NCI-H345 treated with DMSO at 0.1 percent for 48 hours (cell line): ENCODE measurements around the gene AHNAK.

Source experiments
- DNase-seq: peaks from one replicate; lab custom pipeline; 2025; ENCODE audit not compliant: unreplicated experiment; lab: John Stamatoyannopoulos, UW

Gene AHNAK

GRCh38 chr11:62435846-62436660 lies 110.6 kb downstream of the AHNAK start:
- no peak for DNase-seq

GRCh38 chr11:62433904-62434276 lies 112.7 kb downstream of the AHNAK start:
- no peak for DNase-seq

DNA sequence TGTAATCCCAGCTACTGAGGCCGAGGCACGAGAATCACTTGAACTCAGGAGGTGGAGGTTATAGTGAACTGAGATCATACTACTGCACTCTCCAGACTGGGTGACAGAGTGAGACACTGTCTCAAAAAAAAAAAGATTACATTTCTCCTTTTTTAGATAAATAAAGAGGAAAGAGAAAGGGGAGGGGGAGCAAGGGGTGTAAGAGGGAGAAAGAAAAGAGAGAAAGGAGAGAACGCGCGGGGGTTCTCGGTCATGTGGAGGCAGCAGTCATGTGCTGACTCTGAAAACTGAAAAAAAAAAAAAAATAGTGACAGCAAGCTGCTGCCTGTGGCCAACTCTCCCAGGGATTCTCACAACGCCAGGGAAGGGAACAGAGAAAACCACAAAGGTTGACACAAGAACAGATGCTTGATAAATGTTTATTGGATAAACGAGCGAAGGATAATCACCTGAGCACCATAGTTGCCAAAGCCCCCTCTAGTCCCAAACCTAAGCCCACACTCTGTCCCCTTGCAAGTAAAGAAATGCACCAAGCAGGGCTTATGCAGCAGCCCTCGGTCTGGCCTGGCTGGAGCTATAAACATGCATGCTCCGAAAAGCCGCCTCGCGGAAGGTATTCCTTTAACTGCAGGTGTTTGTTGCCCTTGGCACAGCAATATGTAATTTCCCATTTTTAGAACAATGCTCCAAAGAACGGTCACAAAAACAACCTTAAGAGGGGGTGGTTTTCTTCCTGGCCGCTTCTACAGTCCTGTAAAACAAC lies 113.3 kb downstream of the AHNAK start:
- DNase-seq, result no peak

DNA sequence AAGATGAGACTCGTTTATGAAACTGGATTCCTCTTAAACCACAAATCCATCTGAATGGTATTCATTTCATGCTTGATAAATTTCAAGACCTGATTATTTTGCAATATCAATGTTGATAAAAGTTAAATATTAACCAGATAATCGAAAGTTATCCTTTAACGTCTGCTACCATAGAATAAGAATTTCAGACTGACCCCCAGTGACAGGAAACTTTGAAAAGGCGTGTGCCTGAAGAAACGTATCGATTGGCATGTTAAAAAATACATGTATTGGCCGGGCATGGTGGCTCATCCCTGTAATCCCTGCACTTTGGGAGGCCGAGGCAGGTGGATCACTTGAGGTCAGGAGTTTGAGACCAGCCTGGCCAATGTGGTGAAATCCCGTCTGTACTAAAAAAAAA lies 113.9 kb downstream of the AHNAK start:
- no peak for DNase-seq

GRCh38 chr11:62431171-62431901 lies 115.3 kb downstream of the AHNAK start:
- DNase-seq, result no peak

DNA sequence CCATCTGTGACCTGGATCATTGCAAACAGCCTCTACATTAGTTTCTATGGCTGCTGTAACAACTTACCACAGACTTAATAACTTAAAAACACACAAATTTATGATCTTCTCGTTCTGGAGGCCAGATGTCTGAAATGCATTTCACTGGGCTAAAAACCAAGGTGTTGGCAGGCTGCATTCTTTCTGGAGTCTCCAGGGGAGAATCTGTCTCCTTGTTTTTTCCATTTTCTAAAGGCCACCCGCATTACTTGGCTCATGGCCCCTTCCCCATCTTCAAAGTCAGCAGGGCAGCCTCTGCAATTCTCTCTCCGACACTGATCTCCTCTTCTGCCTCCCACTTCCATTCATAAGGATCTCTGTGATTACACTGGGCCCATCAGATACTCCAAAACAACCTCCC lies 116.2 kb downstream of the AHNAK start:
- DNase-seq, result no peak

DNA sequence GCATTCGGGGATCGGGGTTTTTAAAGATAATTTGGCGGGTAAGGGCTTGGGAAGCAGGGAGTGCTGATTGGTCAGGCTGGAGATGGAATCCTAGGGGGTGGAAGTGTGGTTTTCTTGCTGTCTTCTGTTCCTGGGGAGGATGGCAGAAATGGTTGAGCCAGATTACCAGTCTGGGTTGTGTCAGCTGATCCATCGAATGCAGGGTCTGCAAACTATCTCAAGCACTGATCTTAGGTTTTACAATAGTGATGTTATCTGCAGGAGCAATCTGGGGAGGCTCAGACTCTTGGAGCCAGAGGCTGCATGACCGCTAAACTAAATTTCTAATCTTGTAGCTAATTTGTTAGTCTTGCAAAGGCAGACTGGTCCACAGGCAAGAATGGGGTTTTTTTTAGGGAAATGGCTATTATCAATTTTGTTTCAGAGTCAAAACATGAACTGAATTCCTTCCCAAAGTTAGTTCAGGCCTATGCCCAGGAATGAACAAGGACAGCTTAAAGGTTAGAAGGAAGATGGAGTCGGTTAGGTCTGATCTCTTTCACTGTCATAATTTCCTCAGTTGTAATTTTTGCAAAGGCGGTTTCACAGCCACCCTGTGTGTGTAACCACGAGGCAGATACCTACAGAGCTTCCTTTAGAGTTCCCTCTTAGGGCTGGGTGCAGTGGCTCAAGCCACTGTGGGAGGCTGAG lies 117.6 kb downstream of the AHNAK start:
- no peak for DNase-seq

DNA sequence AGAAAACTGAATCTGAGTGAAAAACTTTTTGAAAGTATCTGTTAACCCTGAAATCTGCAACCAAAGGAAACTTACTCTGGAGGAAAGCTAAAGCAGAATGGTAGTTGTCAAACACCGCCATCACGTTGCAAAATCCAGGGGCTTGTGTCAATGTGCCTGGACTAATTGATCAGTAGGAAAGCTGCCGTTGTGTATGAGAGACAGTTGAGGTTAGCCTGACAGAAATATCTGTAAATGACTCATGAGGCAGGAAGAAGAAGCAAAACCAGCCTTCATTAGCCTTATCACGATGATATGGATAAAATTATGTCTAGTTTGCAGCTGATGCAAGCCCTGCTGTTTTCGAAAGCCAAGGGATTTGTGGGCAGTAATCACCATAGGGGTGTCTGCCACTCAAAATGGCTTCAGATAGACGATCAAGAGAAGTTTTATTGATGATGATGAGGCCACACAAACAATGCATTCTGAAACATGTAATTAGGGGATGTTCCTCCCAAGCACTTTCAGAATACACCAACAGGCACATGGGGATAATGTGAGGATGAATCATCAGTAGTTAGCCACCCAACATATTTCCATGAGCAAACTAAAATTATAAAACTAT lies 118.9 kb downstream of the AHNAK start:
- DNase-seq, result no peak

- no peak for DNase-seq
These were observed 123.6 kb downstream of the AHNAK start for GRCh38 chr11:62423012-62423411.

DNA sequence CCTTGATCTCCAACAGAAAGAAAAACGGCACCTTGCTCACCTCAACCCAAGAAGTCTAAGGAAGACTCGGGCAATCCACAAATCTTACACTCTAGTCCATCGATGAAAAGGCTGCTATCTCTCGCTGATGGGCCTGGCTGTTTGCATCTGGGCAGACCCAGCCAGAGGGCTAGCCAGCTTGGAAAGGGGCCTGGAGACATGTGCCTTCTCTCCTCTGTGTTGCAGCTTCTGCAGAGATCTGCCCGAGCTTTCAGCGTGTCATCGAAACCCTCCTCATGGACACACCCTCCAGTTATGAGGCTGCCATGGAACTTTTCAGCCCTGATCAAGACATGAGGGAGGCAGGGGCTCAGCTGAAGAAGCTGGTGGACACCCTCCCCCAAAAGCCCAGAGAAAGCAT lies 124.6 kb downstream of the AHNAK start:
- no peak for DNase-seq

DNA sequence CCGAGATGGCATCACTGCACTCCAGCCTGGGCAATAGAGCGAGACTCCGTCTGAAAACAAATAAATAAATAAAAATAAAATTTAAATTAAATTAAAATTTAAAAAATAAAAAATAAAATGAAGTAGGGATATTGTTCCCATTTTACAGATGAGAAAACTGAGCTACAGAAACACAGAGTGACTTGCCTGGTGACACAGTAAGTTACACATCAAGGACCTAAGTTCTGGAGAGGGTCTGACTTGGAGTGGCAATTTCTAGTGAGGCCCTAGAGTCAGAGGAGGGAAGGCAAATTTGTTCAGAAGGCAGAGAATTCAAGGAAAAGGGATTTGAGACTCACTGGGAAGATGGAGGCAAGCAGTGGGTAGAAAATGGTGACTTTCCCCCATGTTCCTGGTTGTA lies 125.7 kb downstream of the AHNAK start:
- no peak for DNase-seq

- DNase-seq, result no peak
These were observed 126.7 kb downstream of the AHNAK start for GRCh38 chr11:62419943-62420342.

- no peak for DNase-seq
These were observed 127.2 kb downstream of the AHNAK start for GRCh38 chr11:62419314-62419929.

- no peak for DNase-seq
These were observed 127.9 kb downstream of the AHNAK start, which contains the start of gene SCGB1A1 for GRCh38 chr11:62418733-62419132. SCGB1A1 (plus strand) TSS chr11:62419033; CDS start chr11:62419096, 63 bp downstream.

DNA sequence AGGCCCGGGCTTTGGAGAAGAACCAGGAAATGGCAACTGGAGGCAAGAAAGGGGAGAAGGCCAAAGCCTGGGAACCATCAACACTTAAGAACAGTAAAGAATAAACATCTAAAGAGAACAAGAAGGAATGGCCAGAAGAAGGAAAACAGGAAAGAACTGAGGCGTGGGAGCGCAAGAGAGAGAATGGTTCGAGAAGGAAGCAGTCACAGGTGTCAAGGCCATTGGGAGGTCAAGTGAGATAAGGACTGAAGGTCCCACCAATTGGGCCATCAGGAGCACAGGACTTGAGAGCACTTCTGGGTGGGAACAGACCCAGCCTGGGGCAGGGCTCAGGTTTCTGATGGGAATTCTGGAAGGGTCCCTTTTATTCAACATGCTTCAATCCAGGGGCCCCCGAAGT lies 128.5 kb downstream of the AHNAK start:
- DNase-seq, result no peak

DNA sequence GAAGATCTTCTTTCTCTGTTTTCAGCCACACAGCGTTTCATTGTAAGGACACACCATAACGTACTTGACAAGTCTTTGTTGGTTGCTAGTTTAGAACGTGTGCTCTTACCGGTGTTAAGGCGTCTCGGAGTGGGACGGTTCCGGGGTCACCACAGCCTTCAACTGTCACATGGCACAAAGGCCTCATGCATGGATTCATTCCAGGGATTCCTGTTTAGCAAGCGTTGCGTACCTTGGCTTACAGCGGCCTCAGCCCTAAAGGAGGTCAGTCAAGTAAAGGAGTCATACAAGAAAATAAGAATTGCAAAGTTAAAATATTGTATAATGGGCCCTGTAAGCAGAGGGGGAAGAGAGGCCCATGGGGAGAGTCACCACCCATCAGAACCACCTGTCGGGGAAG lies 130.0 kb downstream of the AHNAK start:
- no peak for DNase-seq

DNA sequence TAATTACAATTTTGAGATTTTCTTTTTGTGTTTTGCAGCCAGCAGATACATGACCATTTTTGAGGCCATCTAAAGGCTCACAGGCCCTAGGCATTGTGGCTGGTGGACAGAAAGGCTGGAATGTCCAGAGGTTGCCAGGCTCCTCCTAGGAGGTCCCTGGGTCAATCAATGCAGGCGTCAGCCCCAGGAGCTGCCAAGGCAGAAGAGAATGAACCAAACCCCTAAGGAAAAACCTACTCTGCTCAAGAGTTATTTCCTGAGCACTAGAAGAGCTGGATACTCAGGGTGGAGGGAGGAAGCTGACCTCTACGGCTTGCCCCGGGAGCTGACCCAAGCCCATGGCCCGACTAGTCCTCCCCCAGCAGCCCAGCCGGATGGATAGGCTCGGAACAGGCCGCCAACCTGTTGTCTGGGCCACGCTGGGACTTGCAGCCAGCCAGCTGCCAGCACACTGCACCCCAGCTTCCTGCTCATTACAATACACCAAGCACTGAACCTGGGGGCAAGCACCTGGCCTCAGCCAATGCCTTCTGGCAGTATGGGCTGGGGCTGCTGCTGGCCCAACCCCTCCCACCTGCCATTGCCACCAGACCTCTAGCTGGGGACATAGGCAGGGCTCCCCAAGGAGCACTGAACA lies 133.4 kb downstream of the AHNAK start:
- DNase-seq, result no peak

- no peak for DNase-seq
These were observed 135.1 kb downstream of the AHNAK start for GRCh38 chr11:62411524-62411923.

- no peak for DNase-seq
These were observed 135.6 kb downstream of the AHNAK start for GRCh38 chr11:62410972-62411371.

DNA sequence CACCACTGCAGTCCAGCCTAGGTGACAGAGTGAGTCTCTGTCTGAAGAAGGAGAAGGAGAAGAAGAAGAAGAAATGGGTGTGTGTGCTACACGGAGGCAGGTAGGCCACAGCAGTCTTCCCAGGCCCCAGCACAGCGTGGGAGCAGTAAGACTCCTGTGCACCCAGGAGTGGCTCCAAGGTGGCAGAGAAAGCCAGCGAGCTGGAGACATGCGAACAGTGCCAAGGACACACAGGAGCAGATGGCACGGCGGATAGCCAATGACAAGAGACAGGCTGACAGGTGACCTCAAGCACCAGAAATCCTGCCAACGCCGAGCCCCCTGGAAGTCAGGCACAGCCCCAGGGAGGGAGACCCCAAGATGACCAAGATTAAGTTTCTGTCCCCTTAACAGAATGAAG lies 136.8 kb downstream of the AHNAK start:
- no peak for DNase-seq
